LHCN-M2 (cell line): Measurements from ENCODE around the gene KCNQ1. TPM values are rescaled to one million over a fixed set of nuclear protein-coding genes. Genes with fewer than 3 reads are reported as not detected.

Source experiments
- DNase-seq: peaks from one replicate; pipeline ENCODE4 v3.0.0-alpha.2; 2012; ENCODE audit warnings: low read depth
- total RNA-seq: library from RNA; depleted of rRNA; stranded (reverse); fragments of >200 nt; gene quantifications from 2 replicates; pipeline ENCODE4 v1.2.3, GENCODE V29; 2014

Gene KCNQ1
- total RNA-seq, 1 experiment from 2014 or later: not detected

DNA sequence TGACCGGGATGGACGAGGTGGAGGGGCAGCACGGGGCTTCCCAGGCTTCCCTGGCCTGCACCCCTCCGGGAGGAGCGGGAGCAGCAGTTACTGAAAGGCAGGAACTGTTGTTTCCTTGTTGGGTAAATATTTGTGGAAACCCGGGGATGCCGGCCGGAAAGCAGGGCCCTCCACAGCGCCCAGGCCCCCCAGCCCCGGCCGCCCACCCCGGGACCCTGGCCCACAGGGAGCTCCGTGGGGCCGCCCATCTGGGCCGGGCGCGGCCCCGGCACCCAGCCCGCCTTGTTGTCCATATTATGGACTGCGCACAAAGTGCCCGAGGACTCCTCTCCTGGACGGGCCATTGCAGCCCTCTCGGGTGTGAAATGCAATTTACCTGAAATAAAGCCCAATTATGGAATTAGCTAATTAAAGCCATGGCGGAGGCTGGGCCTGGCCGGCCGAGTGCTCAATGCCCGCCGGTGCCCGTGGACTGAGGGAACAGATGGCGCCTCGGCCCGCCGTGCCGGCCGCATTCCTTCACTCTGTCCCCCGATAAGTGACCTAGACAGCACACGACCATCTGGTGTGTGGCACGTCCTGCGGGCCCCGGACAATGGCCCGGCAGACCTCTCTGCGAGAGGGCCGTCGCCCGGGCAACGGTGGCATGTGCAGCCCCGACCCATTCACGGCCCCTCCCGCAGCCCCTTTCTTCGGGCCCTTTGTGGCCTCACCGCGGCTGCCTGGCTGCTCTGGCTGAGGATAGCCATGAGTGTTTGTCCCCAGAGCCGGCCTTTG, 405.4 kb downstream of the KCNQ1 start:
- no peak for DNase-seq

DNA sequence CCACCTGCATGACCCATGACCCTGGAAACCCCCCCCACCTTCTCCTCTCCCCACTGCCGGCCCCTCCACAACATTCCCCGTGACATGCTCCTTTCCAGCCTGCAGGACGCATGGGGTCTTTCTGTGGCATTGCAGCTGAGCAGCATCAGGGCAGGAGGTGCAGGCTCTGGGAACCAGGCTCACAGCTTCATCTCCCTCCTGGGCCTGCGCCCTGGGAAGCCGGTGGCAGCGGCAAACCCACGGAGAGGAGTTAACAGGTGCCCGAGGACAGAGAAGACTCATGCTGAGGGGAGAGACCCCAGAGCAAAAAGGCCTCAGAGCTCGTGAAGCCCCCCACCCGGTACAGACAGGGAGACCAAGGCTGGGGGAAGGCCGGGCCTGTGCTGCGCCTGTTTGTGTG, 408.6 kb downstream of the KCNQ1 start:
- no peak for DNase-seq

DNA sequence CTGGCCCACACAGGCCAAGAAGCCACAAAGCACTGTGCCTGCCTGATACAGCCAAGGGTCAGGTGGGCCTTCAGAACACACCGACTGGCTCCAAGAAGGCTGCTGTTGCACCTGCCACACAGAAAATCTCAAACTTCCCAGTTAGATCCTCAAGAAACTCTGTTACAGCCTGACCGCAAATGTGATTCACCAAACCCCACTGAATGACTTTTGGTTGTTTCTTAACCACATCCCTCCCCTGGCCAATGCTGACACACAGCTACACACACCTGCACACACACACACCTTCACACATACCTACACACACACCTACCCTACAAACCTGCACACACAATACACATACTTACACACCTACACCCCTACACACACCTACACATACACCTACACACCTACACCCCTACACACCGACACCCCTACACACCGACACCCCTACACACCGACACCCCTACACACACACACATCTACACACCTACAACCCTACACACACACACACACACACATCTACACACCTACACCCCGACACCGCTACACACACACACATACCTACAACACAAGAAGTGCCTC, 409.3 kb downstream of the KCNQ1 start:
- DNase-seq: no peak

DNA sequence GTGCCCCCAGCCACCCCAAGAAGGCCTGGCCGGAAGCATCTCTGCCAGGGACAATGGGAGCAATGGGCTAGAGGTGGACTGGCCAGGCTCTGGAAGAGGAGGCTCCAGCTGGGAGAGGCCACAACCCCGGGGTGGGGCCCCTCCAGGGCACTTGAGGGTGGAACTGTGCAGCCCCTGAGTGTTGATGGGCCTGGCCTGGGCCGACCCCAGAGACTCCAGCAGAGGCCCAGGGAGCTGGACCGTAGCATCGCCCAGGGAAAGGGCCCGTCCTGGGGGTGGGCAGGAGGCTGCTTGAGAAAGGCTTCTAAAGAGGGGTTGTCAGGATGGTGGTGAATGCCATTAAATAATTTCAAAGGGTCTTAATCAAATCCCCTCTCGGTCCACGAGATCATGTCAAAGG, 410.4 kb downstream of the KCNQ1 start:
- DNase-seq: no peak

DNA sequence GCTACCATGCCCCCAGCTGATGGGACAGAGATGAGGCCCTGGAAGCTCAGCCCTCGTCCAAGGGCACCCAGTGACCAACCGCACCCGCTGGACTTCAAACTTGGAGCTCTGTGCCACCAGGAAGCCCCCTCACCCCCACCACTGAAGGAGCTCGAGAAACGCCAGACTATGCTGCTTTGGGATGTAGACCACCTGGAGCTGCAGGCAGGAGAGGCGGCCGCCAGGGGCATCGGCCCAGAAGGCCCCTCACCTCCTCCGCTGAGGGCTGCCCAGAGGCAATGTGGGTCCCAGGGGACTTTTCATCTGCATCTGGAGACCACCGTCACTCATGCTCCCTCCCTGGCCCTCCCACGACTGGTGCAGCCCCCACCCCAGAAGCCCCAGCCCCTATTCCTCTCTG, 412.5 kb downstream of the KCNQ1 start:
- no peak for DNase-seq

DNA sequence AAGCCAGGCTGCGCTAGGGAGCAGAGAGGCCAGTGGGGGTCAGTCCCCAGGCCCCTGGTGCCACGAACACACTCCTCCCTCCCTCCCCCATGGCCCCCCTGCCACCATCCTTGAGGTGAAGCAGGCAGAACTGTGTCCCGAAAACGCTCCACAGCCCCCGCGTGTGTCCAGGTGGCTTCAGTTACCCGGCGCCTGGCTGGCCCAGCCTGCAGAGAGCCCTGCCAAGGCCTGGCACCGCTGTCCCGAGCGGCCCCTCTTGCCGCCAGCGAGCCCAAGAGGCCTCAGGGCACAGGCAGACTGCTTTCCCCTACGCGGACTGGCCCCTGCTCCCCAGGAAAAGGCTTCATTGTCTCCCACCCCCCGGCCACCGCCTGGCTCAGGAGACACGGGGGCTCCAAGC, 413.1 kb downstream of the KCNQ1 start:
- DNase-seq: no peak

DNA sequence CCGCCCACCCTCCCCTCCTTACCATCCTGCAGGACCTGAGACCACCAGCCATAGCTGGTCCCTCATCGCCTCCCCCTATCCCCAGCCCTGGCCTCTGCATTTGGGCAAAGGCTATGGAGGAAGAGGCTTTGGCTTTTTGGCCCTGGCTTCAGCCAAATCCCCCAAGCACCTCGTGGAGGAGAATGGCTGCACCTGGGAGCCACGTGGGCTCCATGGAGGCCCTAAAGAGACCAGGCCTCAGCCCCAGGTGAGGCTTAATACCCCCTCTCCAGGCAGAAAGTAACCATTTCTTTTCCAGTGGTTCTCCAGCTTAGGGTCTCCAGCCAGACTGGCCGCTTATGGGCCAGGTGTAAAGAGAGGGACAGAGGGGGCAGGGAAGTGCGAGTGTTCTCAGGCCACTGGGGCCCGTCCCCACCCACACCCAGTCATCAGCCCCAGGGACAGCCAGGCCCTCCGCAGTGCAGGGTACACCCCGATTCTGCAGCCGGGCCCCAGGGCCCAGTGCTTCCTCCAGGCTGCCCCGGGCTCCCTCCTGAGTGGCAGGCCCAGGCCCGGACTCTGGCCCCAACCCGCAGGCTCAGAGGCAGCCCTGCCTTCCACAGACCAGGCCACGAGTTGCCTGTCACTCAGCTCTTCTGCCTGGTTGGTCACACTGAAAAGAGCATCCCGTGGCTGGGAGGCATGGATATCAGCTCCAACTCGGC, 414.3 kb downstream of the KCNQ1 start:
- no peak for DNase-seq

DNA sequence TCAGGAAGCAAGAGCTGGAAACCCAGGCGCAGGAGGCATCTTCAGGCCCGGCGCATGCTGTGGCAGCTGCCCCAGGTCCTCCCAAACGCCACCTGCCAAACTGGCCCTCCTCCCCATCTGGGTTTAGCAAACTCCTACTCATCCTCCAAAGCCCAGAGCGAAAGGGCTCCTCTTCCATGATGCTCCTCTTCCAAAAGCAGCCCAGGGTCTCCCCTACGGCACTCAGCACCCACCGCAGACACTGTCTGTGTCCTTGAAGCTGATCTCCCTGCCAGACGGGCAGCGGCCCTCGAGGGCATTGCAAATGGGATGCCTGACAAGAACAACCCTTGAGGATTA, 414.9 kb downstream of the KCNQ1 start:
- DNase-seq: no peak

DNA sequence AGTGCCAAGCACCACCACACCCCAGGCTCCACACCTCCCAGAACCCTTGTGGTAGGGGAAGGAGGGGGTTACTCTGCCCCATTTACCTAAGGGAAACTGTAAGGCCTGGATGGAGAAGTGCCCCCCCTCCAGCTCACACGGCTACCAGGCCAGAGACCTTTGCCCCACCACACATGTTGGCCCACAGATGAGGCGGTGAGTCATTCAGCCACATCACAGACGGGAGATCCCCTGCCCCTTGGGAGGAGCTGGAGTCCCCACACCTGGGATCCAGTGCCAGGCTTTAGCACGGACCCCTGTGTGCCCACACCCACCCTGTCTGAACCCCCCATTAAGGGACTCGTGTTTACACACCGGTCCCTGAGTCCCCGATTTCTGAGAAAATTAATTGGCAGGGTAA, 415.8 kb downstream of the KCNQ1 start:
- DNase-seq: peak; percentile 10

DNA sequence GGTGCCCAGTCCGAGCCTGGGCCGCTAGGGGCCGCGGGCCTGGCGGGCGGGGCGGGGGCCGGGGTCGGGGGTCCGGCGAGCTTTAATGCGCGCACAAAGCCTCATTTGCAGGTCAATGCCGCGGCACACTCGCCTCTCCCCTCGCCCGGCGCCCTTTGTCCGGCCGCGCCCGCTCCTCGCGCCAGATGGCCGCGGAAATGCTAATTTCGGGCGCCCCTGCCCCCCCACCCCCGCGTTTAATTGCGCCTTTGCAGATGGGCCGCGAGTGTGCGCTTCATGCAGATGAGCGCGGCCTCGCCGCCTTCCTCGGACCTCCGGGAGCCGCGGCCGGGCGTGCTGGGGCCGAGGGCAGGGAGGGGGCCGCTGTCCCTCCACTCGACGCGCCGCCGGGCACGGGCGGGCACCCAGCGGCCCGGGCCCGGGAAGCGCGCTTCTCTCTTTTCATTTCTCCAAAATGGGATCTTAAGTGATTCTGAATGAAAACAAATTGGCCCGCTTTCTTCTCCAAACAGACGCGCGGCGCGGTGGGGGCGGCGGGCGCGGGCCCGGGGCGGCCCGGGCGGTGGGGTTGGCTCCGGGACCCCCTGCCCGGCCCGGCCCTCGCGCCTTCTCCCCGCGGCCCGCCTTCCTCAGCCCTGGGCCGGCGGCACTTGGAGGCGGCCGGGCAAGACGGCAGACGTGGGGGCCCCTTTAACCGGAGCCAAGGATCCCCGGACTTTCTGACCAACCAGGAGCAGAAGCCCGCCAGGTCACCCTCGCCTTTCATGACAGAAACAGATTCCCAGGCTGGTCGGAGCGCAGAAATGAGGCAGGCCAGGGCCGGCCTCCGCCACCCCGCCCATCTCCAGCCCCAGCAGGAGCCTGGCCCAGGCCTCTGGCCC, 417.8 kb downstream of the KCNQ1 start:
- no peak for DNase-seq

DNA sequence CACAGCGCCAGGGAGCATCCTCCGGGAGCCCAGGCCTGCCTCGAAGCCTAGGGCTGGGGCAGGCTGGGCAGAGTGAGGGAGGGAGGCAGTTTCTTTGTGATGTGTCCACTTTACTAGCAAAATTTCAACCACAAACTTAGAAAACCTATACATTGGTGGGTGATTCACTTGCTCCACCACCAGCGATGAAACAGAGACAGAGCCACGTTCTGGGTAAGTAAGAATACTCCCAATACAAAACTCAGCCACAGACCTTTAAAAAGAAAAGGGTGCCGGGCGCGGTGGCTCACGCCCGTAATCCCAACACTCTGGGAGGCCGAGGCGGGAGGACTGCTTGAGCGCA, 418.4 kb downstream of the KCNQ1 start:
- DNase-seq: no peak

DNA sequence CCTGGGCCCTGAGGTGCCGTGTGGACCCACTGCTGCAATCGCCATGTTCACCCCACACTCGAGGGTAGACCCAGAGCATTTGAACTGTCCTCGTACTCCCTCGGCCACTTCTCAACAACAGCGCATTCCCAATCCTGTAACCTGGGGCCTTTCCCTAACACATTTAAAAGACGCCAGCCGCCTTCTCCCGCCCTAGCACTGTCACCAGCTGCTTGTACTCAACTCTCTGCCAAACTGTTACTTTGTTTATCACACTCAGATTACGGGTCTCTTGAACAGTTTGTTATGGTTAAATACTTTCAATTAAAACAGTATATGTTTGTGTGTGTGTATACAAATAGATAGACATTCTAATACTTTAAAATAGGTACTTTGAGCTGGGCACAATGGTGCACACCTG, 420.1 kb downstream of the KCNQ1 start:
- no peak for DNase-seq

DNA sequence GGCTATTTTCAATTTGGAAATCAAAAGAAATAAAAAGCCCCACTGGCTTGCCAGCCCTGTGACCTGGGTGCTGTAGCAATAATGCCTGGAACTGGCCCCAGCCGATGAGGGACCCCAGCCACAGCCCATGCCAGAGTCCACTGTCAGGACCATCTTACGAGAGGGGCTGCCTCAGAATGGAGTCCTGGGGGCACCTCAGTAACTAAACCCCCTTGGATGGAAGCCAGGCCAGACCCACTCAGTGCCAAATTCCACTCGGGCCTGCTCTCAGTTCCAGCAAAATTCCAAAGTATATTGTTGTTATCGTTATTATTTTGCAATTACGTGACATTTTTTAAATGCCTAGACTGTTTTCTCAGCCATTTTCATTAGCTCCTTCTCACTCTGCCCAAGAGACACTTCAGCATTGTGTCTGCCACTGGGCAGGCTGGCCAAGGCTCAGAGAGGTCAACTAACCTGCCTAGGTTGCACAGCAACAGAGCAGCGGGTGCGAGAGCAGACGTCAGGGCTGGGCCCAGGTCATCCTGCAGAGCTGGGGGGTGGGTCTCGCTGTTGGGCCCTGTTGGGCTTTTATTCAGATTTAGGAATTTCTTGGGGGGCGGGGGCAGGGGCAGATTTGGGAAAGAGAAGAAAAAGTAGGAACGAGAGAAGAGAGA, 421.2 kb downstream of the KCNQ1 start:
- DNase-seq: no peak

DNA sequence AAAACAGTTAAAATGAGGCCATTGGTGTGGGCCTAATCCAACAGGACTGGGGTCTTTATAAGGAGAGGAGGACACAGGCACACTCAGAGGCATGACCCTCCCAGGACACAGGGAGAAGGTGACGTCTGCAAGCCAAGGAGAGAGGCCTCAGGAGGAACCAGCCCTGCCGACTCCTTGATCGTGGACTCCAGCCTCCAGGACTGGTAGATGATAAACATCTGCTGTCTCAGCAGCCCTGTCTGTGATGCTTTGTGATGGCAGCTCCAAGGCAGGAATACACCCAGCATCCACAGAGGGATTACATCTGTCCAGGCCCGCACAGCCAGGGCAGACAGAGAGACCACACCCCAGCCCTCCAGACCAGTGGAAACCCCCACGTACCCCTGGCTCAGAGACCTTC, 422.3 kb downstream of the KCNQ1 start:
- DNase-seq: no peak

DNA sequence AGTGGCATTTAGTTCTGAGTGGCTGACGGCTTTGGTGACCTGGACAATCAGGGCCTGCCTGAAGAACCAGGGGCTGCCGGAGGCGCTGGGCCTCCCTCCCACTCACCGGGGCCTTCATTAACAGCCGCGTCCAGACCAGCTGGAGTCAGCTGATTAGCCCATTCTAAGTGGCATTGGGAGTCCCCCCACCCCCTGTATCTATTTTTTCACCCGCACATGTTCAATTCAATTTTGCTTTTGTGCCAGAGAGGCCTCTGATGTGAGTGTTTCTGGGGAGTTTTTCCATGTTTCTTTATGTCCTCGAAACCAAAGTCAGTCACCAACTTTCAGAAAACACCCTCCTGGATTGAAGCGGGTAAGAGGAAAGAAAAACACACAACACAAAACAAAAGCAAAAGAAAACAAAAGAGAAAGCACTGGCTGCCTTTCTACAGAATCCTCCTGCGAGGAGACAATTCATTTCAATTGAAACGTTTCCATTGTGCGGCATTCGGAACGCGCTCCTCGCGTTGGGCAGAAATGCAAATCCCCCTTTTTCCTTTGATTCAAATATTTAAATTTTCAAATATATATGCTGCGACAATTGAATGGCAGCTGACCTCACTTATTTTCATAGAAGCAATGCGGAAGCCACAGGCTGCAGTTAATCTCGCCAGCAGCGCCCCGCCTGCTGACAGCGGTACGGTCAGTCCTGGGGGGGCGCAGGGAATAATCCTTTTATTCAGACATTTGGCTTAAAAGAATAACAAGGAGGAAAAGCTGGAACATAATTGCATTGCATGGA, 423.1 kb downstream of the KCNQ1 start:
- DNase-seq: no peak

DNA sequence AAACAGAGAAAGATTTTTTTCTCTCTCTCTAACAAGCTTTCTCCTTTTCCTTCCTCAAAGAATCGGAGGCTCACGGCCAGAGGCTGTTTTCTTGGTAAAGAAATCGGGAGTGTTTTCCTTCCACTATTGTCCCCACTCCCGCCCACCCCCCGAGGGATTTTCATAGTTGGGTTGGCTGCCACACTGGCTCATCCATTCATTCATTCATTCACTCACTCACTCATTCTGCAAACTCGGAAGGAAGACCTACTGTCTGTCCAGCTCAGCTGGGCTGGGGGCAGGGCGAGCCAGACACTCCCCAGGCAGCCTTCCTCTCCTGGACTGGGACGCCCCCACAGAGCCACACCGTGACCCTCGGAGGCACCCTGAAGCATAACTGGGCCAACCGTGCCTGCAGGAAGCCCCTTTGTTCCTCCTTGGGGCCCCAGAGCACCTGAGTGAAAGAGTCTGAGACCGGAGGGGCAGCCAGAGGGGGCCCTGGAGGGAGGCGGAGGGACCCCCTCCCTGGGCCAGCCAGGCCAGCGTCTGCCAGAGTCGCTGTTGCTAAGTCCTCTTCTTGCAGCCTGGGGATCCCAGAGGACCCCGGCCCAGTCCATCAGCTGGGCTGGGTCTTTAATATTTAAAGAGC, 423.8 kb downstream of the KCNQ1 start:
- no peak for DNase-seq

DNA sequence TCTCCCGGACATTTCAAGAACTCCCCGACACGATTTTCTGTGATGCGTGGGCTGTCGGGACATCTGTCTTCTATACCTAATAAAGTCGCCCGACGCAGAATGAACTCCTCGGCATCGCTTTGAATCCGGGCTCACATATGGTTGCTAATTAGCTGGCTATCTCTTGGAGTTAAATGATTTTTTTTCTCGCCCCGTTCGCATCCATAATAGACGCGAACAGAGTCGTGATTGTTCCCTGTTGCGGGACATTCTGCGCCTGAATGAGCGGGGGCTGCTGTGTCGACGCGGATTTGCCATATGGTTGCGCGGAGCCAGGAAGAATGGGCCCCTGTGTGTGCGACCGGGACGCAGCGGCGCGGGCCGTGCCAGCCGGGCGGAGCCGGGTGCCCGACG, 424.3 kb downstream of the KCNQ1 start:
- no peak for DNase-seq

DNA sequence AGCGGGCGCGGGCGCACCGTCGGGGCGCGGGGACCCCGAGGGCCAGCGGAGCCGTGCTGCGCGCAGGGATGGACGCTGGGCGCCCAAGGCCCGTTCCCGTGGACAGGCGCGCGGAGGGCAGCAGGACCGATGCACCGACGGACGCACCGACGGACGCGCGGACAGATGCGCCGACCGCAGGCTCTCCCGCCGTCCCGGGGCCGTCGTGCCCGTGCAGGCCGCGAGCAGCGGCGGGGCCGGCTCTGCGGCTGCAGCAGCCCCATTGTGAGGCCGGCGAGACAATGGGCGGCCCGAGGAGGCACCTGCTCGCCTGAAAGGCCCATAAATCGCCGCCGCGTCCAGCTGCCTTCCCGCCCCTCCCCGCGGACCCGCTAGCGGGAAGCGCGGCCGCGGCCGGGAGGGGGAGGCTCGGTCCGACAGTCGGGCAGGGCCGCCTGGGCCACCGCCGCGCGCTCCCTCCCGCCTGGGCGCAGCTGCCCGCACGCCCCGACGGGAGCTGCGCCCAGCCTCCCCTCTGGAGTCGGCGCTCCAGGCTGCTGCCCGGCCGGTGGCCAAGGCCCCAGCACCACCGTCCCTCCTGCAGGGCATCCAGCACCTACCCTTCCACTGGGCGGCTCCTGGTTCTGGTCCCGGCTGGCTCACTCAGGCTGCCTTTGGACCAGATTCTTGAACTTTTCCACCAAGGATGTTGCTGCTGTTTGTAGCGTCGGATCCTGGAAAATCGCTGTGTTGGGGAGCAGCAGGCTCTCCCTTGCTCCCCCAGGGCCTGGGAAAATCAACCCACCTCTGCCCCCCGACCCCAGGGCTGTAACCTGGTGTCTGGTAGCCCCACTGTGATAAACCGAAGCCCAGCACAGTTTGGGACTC, 425.0 kb downstream of the KCNQ1 start:
- DNase-seq: no peak

DNA sequence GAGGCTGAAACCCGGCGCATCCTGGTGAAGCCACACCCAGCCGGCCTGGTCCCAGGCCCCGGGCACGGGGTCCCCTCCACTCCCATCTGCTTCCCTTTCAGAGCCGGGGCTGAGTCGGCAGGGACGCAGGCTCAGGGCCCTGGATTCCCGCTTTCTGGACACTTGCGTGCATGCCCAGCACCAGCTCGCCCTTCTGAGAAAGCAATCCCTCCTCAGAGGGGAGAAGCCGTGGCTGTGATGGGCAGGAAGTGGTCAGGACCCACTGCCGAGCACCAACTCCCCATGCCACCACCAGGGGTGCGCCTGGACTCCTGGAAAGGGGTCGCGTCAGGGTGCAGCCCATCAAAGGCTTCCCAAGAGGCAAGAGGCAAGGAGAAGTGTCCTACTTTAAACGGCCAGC, 425.7 kb downstream of the KCNQ1 start:
- no peak for DNase-seq
